ENCODE results near the gene TRMT61A. TPM values are rescaled to one million over a fixed set of nuclear protein-coding genes. Genes with fewer than 3 reads are reported as not detected.

Gene TRMT61A
- 19.1 to 28.0 TPM (median 25.1 TPM) in 5 replicates for total RNA-seq (2022; extraction: Qiagen RNA extraction)

DNA sequence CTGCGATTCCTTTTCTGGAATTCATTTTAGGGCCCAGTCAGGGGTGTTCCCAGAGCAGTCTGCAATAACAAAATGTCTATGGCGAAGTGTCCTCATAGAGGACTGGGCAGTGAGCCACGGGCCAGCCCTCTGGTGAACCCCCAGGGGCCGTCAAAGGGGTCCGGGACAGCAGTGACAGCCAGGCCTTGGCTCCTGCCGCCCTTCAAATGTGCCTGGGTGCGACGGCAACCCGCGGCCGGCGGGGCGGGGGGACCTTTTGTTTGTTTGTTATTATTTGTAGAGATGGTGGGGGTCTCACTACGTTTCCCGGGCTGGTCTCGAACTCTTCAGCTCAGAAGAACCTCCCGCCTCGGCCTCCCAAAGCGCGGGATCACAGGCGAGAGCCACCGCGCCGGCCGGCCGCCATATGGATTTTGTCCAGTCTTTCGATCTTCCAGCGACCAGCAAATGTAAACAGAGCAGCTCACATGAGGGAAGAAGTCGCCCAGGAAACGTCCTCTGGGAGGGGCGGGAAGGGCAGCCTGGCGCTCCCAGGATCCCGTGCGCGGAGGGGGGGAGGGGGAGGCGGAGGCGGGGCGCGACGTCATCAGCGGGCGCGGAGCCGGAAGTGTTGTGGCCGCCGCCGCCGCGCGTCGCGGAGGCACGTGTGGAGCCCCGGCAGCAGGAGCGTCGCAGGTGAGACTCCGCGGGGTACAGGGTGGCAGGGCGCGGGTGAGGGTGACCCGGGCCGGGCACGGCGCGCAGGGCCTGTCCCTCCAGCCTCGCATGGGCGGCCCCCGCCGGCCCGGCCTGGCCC, at the start of gene TRMT61A:
TSS of gene TRMT61A (plus strand) at position 610 of the 796 bp plus-strand sequence. CDS start 783 bp downstream, outside the sequence.

DNA sequence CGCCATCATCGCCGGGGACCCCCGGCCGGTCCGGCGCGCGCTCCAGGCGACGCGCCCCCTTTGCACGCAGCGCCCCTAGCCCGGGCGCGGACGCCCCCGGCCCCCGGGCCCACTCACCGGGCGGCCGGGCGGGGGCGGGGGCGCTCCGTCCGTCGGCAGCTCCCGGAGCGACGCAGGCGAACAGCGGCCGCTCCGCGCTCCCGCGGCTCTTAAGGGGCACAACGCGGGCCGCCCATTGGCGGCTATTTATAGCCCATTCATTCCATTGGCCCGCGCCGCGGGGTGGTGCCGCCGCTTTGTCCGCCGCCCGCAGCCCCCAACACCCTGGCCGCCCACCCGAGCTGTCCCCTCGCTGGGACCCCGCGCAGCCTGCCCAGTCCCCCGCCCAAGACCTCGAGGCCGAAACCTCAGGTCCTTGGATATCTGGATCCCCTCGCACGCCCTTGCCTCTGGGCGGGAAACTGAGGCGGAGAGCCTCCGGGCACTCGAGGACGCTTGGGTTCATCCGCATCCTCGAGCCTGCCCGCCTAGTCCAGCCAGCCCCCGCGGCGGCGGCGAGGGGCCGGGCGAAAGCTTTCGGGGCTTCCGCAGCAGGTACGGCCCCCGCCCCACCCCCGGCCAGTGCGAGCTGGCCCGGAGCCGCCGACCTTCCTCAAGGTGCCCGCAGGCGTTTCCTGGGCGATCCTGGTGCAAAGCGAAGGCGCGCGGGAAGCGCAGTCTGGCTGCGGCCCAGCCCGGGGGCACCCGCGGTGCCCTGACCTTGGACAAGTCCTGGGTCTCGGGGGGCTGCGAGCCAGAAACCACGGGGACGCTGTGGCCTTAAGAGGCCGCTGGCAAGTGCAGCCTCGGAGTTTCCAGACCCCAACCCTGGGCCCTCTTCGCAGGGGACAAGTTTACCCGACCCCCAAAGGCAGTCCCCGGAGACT, 6.1 kb upstream of the TRMT61A start, which contains the start of gene CKB:
TSS of gene CKB (minus strand) at position 182 of the 926 bp plus-strand sequence. CDS start 337 bp downstream, outside the sequence.

DNA sequence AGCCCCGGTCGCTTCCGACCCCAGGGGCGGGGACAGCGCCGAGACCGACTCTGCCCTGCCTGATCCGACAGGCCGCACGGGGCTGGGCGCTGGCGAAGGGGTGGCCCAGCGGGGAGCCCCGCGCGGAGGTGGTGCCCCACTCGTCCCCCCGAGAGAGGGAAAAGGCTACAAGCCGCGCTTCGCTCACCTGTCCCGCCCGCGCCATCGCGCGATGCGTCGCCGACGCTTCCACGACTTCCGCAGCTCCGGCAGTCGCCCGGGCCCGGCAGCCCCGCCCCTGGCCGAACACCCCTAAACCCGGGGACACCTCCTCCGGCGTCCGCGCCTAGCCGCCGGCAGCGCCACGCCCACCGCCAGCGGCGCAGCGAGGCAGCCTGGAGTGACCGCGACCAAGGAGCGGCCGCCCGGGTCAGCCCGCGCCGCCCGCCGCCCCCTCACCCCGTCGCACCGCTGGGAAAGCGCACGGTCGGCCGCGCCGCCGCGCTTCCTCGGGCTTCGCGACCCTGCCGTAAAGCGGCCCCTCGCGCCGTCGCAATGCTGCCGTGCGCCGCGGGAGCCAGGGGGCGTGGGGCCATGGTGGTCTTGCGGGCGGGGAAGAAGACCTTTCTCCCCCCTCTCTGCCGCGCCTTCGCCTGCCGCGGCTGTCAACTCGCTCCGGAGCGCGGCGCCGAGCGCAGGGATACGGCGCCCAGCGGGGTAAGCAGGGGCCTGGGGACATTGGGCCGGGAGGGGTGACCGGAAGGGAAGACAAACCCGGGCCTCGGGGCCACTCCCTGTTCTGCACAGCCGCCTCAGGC, 33.6 kb downstream of the TRMT61A start, which contains the start of the genes BAG5 and COA8:
TSS of gene BAG5 (minus strand) at position 229 of the 797 bp plus-strand sequence. CDS start 1,493 bp downstream, outside the sequence.
TSS of gene COA8 (plus strand) at position 532 of the 797 bp plus-strand sequence. CDS start at position 574, 42 bp downstream.

Other genes starting within 250 kb of the TRMT61A start
- 192 to 280 TPM (median 262 TPM) in 5 replicates for gene EIF5, start 195.0 kb upstream of the TRMT61A start, total RNA-seq (2022; extraction: Qiagen RNA extraction)
- gene MARK3, start 143.8 kb upstream of the TRMT61A start, total RNA-seq (2022; extraction: Qiagen RNA extraction): 52.4 to 62.6 TPM (median 53.7 TPM) in 5 replicates
- 123 to 162 TPM (median 147 TPM) in 5 replicates for gene CKB, start 6.4 kb upstream of the TRMT61A start, total RNA-seq (2022; extraction: Qiagen RNA extraction)
- gene BAG5, start 33.5 kb downstream of the TRMT61A start, total RNA-seq (2022; extraction: Qiagen RNA extraction): 21.8 to 28.0 TPM (median 23.5 TPM) in 5 replicates
- gene COA8, start 33.8 kb downstream of the TRMT61A start, total RNA-seq (2022; extraction: Qiagen RNA extraction): 45.6 to 64.1 TPM (median 53.5 TPM) in 5 replicates
- gene KLC1, start 100.0 kb downstream of the TRMT61A start, total RNA-seq (2022; extraction: Qiagen RNA extraction): 89.2 to 113 TPM (median 100 TPM) in 5 replicates
- 26.1 to 33.7 TPM (median 28.0 TPM) in 5 replicates for gene XRCC3, start 186.3 kb downstream of the TRMT61A start, total RNA-seq (2022; extraction: Qiagen RNA extraction)
- 35.8 to 45.2 TPM (median 40.1 TPM) in 5 replicates for gene ZFYVE21, start 186.6 kb downstream of the TRMT61A start, total RNA-seq (2022; extraction: Qiagen RNA extraction)